Measurements from ENCODE around the gene TBC1D7. TPM values are rescaled to one million over a fixed set of nuclear protein-coding genes. Genes with fewer than 3 reads are reported as not detected.
A peak's percentile ranks its signal among the peaks of the same experiment; 100 is the strongest.

Gene TBC1D7
- total RNA-seq, 1 donor from 2014 or later, result 15.3 TPM

DNA sequence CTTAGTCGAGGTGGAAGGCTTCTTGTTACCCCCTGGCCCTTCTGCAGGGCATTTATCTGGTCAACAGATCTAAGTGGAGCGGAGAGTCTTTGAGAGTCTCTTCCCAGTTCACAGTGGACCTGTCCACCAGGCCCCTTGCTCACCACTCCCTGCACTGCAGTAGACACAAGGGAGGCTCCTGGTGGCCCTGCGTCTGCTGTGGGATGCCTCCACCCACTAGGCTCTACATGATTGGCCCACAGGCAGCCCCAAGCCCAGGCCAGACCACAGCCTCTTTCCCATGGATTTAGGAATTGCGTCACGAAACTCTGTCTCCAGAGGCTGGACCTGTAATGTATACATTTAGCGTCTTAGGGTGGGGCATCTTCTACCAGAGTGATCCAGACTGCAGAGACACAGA lies 28.4 kb downstream of the TBC1D7 start:
- H3K27me3 Mint-ChIP-seq (ENCODE audit: unreplicated experiment), result no peaks in the 10 kb centered on the region
- peak; percentile 53 for DNase-seq (ENCODE audit: extremely low spot score, unreplicated experiment)
- H3K27ac Mint-ChIP-seq (ENCODE audit: unreplicated experiment), result no peak overlapping the region
- TF ChIP-seq, protein P1, sequence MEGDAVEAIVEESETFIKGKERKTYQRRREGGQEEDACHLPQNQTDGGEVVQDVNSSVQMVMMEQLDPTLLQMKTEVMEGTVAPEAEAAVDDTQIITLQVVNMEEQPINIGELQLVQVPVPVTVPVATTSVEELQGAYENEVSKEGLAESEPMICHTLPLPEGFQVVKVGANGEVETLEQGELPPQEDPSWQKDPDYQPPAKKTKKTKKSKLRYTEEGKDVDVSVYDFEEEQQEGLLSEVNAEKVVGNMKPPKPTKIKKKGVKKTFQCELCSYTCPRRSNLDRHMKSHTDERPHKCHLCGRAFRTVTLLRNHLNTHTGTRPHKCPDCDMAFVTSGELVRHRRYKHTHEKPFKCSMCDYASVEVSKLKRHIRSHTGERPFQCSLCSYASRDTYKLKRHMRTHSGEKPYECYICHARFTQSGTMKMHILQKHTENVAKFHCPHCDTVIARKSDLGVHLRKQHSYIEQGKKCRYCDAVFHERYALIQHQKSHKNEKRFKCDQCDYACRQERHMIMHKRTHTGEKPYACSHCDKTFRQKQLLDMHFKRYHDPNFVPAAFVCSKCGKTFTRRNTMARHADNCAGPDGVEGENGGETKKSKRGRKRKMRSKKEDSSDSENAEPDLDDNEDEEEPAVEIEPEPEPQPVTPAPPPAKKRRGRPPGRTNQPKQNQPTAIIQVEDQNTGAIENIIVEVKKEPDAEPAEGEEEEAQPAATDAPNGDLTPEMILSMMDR (IDR thresholded peaks at IDR 0.05), result no peak
- no peak overlapping the region for H3K4me3 Mint-ChIP-seq (ENCODE audit: unreplicated experiment)
- no peaks in the 10 kb centered on the region for H3K9me3 Mint-ChIP-seq (ENCODE audit: unreplicated experiment)
- peaks cover 35% of the 10 kb centered on the region for H3K36me3 Mint-ChIP-seq (ENCODE audit: unreplicated experiment)
- peaks cover 21% of the 10 kb centered on the region for H3K4me1 Mint-ChIP-seq (ENCODE audit: unreplicated experiment)

DNA sequence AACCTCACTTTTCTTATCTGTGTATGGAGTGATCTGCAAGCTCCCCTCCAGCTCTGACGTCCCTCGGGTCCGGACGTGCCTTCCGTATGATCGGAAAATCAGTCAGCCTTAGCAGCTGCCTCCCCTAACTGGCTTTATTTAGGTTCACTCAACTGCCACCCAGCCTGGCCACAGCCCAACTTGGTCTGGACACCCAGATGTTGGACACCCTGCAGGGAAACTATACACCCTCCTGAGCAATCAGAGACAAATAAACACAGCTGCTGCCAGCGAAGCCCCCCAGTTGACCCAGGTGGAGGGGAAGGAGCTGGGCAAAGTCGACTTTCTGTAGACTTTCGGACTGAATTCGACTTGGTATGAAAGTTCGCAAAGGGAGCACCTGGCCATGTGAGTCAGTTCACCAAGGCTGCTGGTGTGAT lies 28.9 kb downstream of the TBC1D7 start:
- no peak overlapping the region for H3K27ac Mint-ChIP-seq (ENCODE audit: unreplicated experiment)
- H3K4me3 Mint-ChIP-seq (ENCODE audit: unreplicated experiment), result no peak overlapping the region
- no peaks in the 10 kb centered on the region for H3K27me3 Mint-ChIP-seq (ENCODE audit: unreplicated experiment)
- no peaks in the 10 kb centered on the region for H3K9me3 Mint-ChIP-seq (ENCODE audit: unreplicated experiment)
- peaks cover 20% of the 10 kb centered on the region for H3K4me1 Mint-ChIP-seq (ENCODE audit: unreplicated experiment)
- peaks cover 39% of the 10 kb centered on the region for H3K36me3 Mint-ChIP-seq (ENCODE audit: unreplicated experiment)
- TF ChIP-seq, protein P1 (IDR thresholded peaks at IDR 0.05), result no peak
- peak; percentile 63 for DNase-seq (ENCODE audit: extremely low spot score, unreplicated experiment)

DNA sequence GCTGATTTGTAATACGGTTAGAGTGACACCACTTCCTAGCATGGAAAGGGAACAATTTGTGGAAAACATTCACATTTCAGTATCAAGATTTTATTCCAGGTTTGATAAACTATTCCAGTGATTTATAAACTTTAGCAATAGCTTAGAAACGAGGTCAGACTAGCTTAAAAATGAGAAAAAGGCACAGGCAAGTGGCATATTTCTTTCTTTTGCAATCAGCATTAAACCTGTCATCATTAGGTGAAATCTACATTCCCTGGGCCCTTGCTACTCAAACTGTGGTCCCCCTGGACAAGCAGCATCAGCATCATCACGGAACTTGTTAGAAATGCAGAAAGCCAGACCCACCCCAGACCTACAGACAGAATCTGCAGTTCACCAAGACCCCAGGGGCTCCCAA lies 29.9 kb downstream of the TBC1D7 start:
- no peak overlapping the region for H3K27ac Mint-ChIP-seq (ENCODE audit: unreplicated experiment)
- no peaks in the 10 kb centered on the region for H3K27me3 Mint-ChIP-seq (ENCODE audit: unreplicated experiment)
- no peaks in the 10 kb centered on the region for H3K9me3 Mint-ChIP-seq (ENCODE audit: unreplicated experiment)

DNA sequence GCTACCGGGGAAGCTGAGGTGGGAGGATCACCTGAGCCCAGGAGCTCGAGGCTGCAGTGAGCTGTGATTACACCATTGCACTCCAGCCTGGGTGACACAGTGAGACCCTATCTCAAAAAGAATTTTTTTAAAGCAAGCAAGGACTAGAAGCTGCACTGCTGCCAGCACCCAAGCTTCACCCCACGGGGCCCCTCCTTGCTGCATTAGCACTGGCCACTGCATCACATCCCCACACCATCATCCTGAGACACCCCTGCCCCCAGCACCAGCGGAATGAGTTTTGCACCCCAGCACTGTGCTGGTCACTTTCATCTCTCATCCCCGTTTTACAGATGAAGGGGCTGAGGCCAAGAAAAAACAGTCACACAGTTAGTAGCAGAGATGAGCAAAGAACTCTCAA lies 30.9 kb downstream of the TBC1D7 start:
- Mint-ChIP-seq H3K27me3 (ENCODE audit: unreplicated experiment) (no peaks in the 10 kb centered on the region), H3K27ac (ENCODE audit: unreplicated experiment) (no peak overlapping the region), H3K9me3 (ENCODE audit: unreplicated experiment) (no peaks in the 10 kb centered on the region), H3K36me3 (ENCODE audit: unreplicated experiment) (peaks cover 36% of the 10 kb centered on the region), H3K4me1 (ENCODE audit: unreplicated experiment) (no peaks in the 10 kb centered on the region), H3K4me3 (ENCODE audit: unreplicated experiment) (no peak overlapping the region)
- TF ChIP-seq, protein P1 (IDR thresholded peaks at IDR 0.05), result no peak
- peak; percentile 60 for DNase-seq (ENCODE audit: extremely low spot score, unreplicated experiment)

More for the DNA sequence above, 29.9 kb downstream of the TBC1D7 start:
- TF ChIP-seq, protein P1 (IDR thresholded peaks at IDR 0.05), result no peak
- DNase-seq (ENCODE audit: extremely low spot score, unreplicated experiment), result no peak
- H3K4me3 Mint-ChIP-seq (ENCODE audit: unreplicated experiment), result no peak overlapping the region
- H3K36me3 Mint-ChIP-seq (ENCODE audit: unreplicated experiment), result peaks cover 36% of the 10 kb centered on the region
- peaks cover 10% of the 10 kb centered on the region for H3K4me1 Mint-ChIP-seq (ENCODE audit: unreplicated experiment)

DNA sequence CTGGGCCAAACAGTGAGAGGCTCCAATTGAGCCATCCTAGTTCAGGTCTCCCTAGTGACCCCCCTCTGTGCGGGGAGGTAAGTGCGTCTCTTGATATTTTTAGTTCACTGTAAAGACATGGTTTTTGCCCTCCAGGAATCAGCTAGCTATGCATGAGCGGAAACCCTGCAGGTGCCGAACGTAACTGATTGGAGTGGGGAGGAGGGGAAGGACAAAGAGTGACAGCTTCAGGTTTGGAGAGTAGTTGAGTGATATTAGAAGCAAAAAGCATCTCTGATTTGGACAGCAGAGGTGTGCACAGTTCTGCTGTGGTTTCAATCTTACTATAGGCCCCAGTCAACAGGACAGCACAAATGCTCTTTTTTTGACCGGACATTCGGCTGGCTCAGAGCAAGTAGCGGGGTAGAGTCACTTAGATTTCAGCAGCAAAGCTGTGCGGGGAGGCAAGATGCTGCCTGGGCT lies 31.8 kb downstream of the TBC1D7 start:
- Mint-ChIP-seq H3K27me3 (ENCODE audit: unreplicated experiment) (no peaks in the 10 kb centered on the region), H3K9me3 (ENCODE audit: unreplicated experiment) (no peaks in the 10 kb centered on the region), H3K27ac (ENCODE audit: unreplicated experiment) (no peak overlapping the region), H3K36me3 (ENCODE audit: unreplicated experiment) (peaks cover 33% of the 10 kb centered on the region), H3K4me1 (ENCODE audit: unreplicated experiment) (no peaks in the 10 kb centered on the region), H3K4me3 (ENCODE audit: unreplicated experiment) (no peak overlapping the region)
- DNase-seq (ENCODE audit: extremely low spot score, unreplicated experiment), result peak; percentile 59
- TF ChIP-seq, protein P1 (IDR thresholded peaks at IDR 0.05), result no peak

Data from osteocyte (in vitro differentiated cells).